ENCODE measurements around the gene IL5RA. TPM values are rescaled to one million over a fixed set of nuclear protein-coding genes. Genes with fewer than 3 reads are reported as not detected.

Gene IL5RA
- not detected in 5 replicates for total RNA-seq (2022; extraction: Qiagen RNA extraction)

DNA sequence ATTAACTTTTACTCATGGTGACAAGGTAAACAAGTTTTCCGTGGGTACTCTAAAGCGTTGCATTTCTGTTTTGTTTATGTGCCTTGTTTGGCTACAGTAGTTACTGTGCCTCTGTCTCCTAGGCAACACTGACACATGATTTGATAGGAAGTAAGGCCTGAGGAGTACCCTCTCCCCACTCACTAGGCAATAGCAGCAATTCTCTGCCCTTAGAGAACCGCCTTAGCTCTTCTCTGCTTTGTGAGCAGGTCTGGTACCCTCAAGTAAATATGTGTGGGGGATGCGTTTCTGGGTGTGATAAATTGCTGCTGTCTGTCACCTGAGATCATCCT is at the start of gene IL5RA:
IL5RA (minus strand) TSS at position 76 of the 332 bp plus-strand sequence. CDS start 5,390 bp downstream, outside the sequence.

GRCh38 chr3:3126477-3127431 is 16.6 kb upstream of the IL5RA start, which contains the start of gene TRNT1:
Gene TRNT1 (plus strand): TSS chr3:3126940. CDS start chr3:3129041, 2,101 bp downstream.

Other genes with a start within 250 kb of the IL5RA start
- 24.3 to 31.4 TPM (median 27.3 TPM) in 5 replicates for gene TRNT1, start 16.6 kb upstream of the IL5RA start, total RNA-seq (2022; extraction: Qiagen RNA extraction)
- gene CRBN, start 69.3 kb upstream of the IL5RA start, total RNA-seq (2022; extraction: Qiagen RNA extraction), result 22.4 to 33.3 TPM (median 25.9 TPM) in 5 replicates

Measured in A549 treated with AZD2906 at 1 μM for 4 hours (cell line).